ENCODE data around the gene MED25.

MED25 gene

DNA sequence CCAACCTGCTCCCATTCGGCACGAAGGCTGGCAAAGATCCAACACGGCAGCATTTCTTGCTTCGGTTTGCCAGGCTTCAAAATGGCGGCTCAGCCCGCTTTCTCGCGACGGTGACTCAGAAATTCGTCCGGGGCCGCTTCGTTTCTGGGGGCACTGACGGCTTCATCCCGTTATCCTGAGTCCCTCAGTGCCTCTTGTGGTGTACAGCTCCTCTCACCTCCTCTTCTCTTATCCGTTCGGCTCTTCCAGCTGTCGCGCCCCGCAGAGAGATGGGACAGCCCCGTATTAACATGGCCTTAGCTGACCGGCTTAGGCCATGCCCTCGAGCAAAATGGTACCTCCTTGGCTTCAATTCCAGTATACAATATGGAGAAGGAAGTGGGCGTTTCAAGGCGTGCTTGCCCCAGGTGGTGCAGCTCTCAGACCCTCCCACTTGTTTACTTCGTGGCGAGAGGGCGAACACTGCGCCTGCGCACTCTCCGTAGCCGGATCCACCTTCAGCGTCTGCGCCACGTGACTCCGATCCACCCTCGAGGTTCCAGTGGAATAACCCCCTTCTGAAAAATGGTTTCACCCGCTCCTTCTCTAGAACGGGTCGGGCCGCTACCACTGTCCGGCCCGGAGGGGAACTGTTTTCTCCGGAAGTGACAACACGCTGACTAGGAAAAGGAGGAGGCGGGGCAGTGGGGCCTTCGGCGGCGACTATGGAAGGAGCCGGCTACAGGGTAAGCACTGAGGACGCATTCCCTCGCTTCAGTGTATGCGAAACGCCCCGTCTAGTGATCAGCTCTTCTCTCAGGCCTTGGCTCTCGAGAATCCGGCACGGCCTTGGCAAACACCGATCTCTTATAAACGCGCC lies 59.2 kb downstream of the MED25 start, which contains the start of the genes AKT1S1 and TBC1D17:
Gene AKT1S1 (minus strand): TSS at position 336 of the 859 bp plus-strand sequence. CDS start 4,060 bp downstream, outside the sequence.
Gene TBC1D17 (plus strand): TSS at position 683 of the 859 bp plus-strand sequence. CDS start 22 bp downstream, at position 705.
- DNase-seq, result peak; percentile 100

DNA sequence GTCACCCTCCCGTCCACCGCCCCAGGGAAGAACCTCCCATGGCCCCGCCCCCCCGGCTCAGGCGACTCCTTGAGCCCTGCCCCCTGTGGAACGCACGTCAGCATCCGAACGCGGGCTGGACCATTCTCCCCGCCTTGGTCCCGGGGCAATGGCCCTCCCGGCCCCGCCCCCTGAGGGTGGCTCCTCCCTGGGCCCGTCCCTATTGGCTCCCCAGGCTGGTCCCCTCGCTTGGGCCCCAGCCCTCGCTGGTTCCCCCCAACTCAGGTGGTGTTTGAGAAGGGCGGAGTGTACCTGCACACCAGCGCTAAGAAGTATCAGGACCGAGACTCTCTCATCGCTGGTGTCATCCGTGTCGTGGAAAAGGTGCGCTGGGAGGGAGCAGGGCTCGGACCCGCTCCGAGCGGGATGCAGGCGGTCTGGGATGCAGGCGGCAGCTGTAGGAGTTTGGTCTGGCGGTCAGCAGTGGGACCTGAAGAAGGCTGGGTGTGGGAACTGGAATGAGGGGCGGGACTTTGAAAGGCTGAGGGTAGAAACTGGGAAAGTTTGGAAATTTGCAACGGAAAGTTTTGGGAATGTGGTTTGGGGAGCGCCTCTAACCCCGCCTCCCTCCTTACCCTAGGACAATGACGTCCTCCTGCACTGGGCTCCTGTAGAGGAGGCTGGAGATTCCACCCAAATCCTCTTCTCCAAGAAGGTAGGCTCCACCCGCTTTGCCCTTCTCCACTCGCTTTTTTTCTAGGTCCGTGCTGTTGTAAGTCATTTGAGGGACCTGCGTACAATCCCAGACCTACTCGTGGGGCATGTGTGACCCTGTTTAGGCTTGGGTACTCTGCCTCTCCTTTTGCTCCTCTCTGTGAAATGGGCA lies 60.0 kb downstream of the MED25 start:
- DNase-seq, result peak; percentile 98

- no peak for DNase-seq
Measured at GRCh38 chr19:49878744-49879070, 60.6 kb downstream of the MED25 start.

DNA sequence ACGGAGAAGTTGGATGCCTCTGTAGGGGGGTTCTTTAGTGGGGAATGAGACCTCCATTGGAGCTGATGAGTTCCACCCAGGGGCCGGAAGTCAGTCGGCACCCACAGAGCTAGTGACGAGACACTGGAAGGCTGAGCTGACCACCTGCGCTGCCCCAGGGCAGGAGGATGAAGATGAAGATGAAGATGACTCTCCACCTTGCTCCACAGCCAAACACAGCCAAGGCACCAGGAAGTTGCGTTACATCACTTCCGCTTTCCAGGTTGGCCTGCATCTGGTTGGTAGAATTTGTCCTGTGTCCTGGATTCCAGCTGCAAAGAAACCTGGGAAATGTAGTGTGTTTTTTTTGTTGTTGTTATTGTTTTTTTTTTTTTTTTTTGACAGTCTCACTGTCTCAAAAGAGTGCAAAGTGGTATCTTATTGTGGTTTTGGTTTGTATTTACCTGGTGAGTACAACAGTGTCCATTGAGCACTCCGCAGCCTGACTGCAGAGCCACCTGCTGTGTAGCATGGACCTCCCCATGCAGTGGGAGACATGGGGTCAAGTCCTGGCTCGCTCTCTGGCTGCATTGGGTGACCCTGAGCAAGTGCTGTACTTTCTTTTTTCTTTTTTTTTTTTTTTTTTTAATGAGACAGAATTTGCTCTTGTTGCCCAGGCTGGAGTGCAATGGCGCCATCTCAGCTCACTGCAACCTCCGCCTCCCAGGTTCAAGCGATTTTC lies 61.3 kb downstream of the MED25 start:
- no peak for DNase-seq

- no peak for DNase-seq
Measured at GRCh38 chr19:49880162-49880869, 62.2 kb downstream of the MED25 start.

- DNase-seq, result no peak
Measured at GRCh38 chr19:49881186-49881585, 63.1 kb downstream of the MED25 start.

- no peak for DNase-seq
Measured at GRCh38 chr19:49881672-49882394, 63.7 kb downstream of the MED25 start.

GRCh38 chr19:49882643-49883042 lies 64.6 kb downstream of the MED25 start:
- no peak for DNase-seq

DNA sequence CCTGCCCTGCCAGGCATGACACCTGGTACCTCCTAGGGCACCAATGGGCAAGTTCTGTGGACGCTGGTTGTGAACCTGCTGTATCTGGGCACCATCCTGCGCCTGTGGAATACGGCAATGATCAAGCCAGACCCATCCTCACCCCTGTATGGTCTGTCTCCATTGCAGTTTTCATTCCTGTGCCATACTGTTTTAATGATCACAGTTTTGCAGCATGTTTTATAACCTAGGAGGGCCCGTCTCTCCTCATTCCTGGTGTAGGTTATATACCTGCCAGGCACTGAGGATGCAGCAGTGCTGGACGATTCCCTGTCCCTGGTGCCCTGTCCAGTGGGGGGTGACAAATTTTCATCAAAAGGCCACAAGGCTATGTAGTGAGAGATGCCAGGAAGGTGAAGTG lies 65.0 kb downstream of the MED25 start:
- DNase-seq, result no peak

DNA sequence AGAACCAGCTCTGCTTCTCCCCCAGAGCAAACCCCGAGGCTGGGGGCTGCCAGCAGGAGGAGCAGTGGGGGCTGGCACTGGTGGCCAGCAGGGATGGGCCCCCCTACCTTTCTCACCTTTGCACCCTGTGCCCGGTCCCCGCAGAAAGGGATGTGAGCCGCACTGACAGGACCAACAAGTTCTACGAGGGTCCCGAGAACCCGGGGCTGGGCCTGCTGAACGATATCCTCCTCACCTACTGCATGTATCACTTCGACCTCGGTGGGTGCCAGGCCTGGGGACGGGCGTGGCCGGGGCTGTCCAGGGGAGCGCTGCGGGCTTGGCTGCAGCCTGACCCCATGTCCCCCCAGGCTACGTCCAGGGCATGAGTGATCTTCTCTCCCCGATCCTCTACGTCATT lies 66.0 kb downstream of the MED25 start:
- no peak for DNase-seq

DNA sequence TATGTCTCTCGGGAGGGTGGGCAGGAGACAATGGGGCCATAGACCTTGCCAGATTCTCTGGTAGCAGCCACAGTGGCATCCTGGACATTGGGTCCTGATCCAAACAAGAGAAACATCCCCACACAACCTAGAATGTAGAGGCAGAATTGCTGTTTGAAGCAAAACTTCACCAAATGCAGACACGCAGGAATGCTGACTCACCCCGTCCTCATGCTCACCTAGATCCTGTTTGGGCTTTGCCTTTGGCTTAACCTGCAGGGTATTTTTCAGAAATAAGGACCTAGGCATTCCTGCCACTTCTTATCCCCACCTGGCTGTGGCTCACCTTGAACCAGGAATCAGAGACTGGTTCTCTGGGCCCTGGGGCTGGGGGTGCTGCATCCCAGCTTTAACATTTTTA lies 66.7 kb downstream of the MED25 start:
- DNase-seq, result no peak

Data from EL (cell line).